Right lobe of liver (tissue), 6 donors: ENCODE results near the gene DPY19L3. TPM values are rescaled to one million over a fixed set of nuclear protein-coding genes. Genes with fewer than 3 reads are reported as not detected.

Experiments used
- ATAC-seq, 4 donors: fragments of 200-7000 bp; cut with Tn5 transposase; one replicate each; pipeline ENCODE4 v1.9.1; 2020; ENCODE audit warnings: mild to moderate bottlenecking in 4 of 4, moderate library complexity in 4 of 4
- DNase-seq, 3 donors: peaks; one replicate each; pipeline ENCODE4 v3.0.0-alpha.2; 2020
- H3K27ac ChIP-seq, 3 donors: fragments of 200-600 bp; one replicate each; pipeline ENCODE4 v1.8.0; 2022
- H3K27me3 ChIP-seq, 2 donors: fragments of 200-600 bp; one replicate each; pipeline ENCODE4 v1.8.0; 2022
- H3K36me3 ChIP-seq, 4 donors: fragments of 200-600 bp; sonication (generic) in 1 of 4; one replicate each; pipeline versions ENCODE4 v1.5.1 to v1.8.0; 2017 to 2022; ENCODE audit warnings: control low read depth in 1 of 4
- H3K4me1 ChIP-seq, 4 donors: fragments of 200-600 bp; sonication (generic) in 1 of 4; one replicate each; pipeline versions ENCODE4 v1.5.1 to v1.8.0; 2017 to 2022; ENCODE audit warnings: control low read depth in 1 of 4
- H3K4me3 ChIP-seq, 3 donors: fragments of 200-600 bp; one replicate each; pipeline ENCODE4 v1.8.0; 2022
- H3K9me3 ChIP-seq, 4 donors: fragments of 200-600 bp; sonication (generic) in 1 of 4; one replicate each; pipeline versions ENCODE4 v1.5.1 to v1.8.0; 2017 to 2022; ENCODE audit warnings: control low read depth in 1 of 4
- POLR2A ChIP-seq: fragments of 450-650 bp; IDR thresholded peaks from one replicate; pipeline ENCODE4 v1.6.1; 2017; ENCODE audit warnings: antibody characterized with exemption, mild to moderate bottlenecking
- WGBS: methylation state at CpG from one replicate; pipeline ENCODE4 v1.1.6; 2018; ENCODE audit warnings: low coverage, low lambda C conversion rate; ENCODE audit not compliant: insufficient coverage; ENCODE audit errors: missing lambda C conversion rate; 5-methylcytosine and 5-hydroxymethylcytosine counted together
- intact Hi-C, 2 donors: fragments of 100-400 bp; cut with DNase I; formaldehyde crosslinking; loops; one replicate each; pipeline versions ENCODE4 v1.11.2 to v1.14.1; 2022
- total RNA-seq, 6 experiments: library from RNA; depleted of rRNA in 2 of 6; stranded (reverse); fragments of >200 nt in 2 of 6; fragmentation: NEBNext Ultra II Directional in 3 of 6; extraction: Animal tissue kit (Norgen Biotek cat#: 25700) in 3 of 6; gene quantifications; one replicate each; pipeline versions ENCODE4 v1.1.0 to v1.2.4, GENCODE V29; 2016 to 2023
- TF ChIP-seq, protein P1 (sequence below), 4 donors: fragments of 200-600 bp in 3 of 4; fragments of 450-650 bp in 1 of 4; IDR thresholded peaks; one replicate each; pipeline versions ENCODE4 v1.5.1 to v1.8.0; 2016 to 2022; ENCODE audit warnings: antibody characterized with exemption in 4 of 4, mild to moderate bottlenecking in 2 of 4
- donor health status: DM: no; HTN: yes; CAD: no.
- donor health status: DM: no; HTN: no; CAD: no.
- donor health status: DM: no; HTN: no; CAD: no.
- donor health status: DM: no; HTN: yes; CAD: no.
- donor health status: DM: no; HTN: yes; CAD: no.

DPY19L3 gene
- total RNA-seq, 6 experiments from 2014 or later = 8.0 to 13.5 (median 12.4) TPM

DNA sequence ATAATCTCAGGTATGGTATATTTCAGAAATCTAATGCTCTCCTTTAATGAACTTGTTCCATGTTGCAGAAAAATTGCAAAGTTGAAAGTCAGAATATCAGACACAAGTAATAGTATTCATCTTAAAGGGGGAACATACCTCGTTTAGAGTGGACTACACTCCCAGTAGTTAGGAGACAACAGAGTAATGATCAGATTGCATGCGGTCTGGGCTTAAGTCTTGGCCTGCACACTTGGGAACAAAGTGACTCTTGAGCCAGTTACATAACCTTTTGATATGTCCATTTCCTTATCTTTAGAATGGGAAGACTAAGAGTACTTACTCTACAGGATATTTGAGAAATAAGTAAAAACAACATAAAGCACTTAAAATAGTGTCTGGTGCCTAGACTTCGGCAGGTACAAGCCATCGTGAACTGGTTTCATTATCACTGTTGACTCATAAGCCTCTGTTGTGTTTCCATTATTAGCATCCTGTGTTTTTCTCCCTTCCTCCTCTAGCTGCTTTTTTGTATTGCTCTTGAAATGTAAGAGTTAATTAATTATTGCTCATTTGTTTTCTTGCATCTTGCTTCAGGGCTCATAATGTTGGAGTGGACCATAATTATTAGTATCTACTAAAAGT is 53.0 kb downstream of the DPY19L3 start:
- no peaks in the 10 kb centered on the region for H3K4me1 ChIP-seq
- TF ChIP-seq, protein P1, sequence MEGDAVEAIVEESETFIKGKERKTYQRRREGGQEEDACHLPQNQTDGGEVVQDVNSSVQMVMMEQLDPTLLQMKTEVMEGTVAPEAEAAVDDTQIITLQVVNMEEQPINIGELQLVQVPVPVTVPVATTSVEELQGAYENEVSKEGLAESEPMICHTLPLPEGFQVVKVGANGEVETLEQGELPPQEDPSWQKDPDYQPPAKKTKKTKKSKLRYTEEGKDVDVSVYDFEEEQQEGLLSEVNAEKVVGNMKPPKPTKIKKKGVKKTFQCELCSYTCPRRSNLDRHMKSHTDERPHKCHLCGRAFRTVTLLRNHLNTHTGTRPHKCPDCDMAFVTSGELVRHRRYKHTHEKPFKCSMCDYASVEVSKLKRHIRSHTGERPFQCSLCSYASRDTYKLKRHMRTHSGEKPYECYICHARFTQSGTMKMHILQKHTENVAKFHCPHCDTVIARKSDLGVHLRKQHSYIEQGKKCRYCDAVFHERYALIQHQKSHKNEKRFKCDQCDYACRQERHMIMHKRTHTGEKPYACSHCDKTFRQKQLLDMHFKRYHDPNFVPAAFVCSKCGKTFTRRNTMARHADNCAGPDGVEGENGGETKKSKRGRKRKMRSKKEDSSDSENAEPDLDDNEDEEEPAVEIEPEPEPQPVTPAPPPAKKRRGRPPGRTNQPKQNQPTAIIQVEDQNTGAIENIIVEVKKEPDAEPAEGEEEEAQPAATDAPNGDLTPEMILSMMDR (IDR thresholded peaks at IDR 0.05) = no peak
- H3K9me3 ChIP-seq = no peaks in the 10 kb centered on the region
- no peak overlapping the region for H3K4me3 ChIP-seq
- no peaks in the 10 kb centered on the region for H3K27me3 ChIP-seq
- ATAC-seq (no peak), DNase-seq (no peak)
- H3K36me3 ChIP-seq = no peaks in the 10 kb centered on the region
- H3K27ac ChIP-seq = no peak overlapping the region
- intact Hi-C loops = no loop called here
- WGBS = 56% methylated on average over 4 of the region's 4 CpGs

GRCh38 chr19:32459204-32459865 is 53.8 kb downstream of the DPY19L3 start:
- intact Hi-C loops = no loop called here
- Histone ChIP-seq H3K27me3 (no peaks in the 10 kb centered on the region), H3K4me1 (no peaks in the 10 kb centered on the region), H3K36me3 (no peaks in the 10 kb centered on the region), H3K4me3 (no peak overlapping the region), H3K27ac (no peak overlapping the region), H3K9me3 (no peaks in the 10 kb centered on the region)
- TF ChIP-seq, protein P1 (IDR thresholded peaks at IDR 0.05) = no peak
- no peak for TF ChIP-seq POLR2A
- DNase-seq = no peak
- WGBS = 60% methylated on average over 3 of the region's 3 CpGs
- peak in 1 of 4 donors; percentile 68 for ATAC-seq

DNA sequence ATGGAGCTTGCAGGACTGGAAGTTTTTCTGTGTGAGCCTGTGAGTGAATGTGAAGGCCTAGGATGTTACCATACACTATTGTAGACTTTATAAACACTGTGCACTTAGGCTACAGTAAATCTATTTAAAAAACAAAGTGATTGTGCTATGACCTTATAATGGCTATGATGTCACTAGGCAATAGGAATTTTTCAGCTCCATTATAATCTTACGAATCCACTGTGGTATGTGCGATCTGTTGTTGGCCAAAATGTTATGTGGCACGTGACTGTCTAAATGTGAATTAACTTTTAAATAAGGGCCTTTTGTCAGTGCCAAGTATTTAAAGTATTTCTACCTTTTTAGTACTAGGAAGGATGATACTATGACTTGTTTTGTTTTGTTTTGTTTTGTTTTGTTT is 54.9 kb downstream of the DPY19L3 start:
- 92% methylated on average over 3 of the region's 3 CpGs for WGBS

GRCh38 chr19:32464279-32464678 is 58.7 kb downstream of the DPY19L3 start:
- Histone ChIP-seq H3K36me3 (no peaks in the 10 kb centered on the region), H3K4me3 (no peak overlapping the region), H3K27ac (no peak overlapping the region), H3K27me3 (no peaks in the 10 kb centered on the region), H3K4me1 (no peaks in the 10 kb centered on the region), H3K9me3 (no peaks in the 10 kb centered on the region)
- TF ChIP-seq, protein P1 (IDR thresholded peaks at IDR 0.05) = peak; percentile 29 to 51 (median 46)
- no peak for TF ChIP-seq POLR2A
- ATAC-seq = no peak
- no peak for DNase-seq
- intact Hi-C loops = no loop called here
- WGBS = 45% methylated on average over 2 of the region's 2 CpGs

More for the DNA sequence above, 54.9 kb downstream of the DPY19L3 start:
- intact Hi-C loops = no loop called here
- TF ChIP-seq, protein P1 (IDR thresholded peaks at IDR 0.05) = no peak
- TF ChIP-seq POLR2A = no peak
- Histone ChIP-seq H3K27ac (no peak overlapping the region), H3K36me3 (no peaks in the 10 kb centered on the region), H3K9me3 (no peaks in the 10 kb centered on the region), H3K4me1 (no peaks in the 10 kb centered on the region), H3K27me3 (no peaks in the 10 kb centered on the region), H3K4me3 (no peak overlapping the region)
- ATAC-seq (no peak), DNase-seq (no peak)
